ENCODE data around the gene CWC27. TPM values are rescaled to one million over a fixed set of nuclear protein-coding genes. Genes with fewer than 3 reads are reported as not detected.

The CWC27 gene, protein sequence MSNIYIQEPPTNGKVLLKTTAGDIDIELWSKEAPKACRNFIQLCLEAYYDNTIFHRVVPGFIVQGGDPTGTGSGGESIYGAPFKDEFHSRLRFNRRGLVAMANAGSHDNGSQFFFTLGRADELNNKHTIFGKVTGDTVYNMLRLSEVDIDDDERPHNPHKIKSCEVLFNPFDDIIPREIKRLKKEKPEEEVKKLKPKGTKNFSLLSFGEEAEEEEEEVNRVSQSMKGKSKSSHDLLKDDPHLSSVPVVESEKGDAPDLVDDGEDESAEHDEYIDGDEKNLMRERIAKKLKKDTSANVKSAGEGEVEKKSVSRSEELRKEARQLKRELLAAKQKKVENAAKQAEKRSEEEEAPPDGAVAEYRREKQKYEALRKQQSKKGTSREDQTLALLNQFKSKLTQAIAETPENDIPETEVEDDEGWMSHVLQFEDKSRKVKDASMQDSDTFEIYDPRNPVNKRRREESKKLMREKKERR
- total RNA-seq, result 10 to 100 TPM in 3 of 4 donors, 1 to 10 TPM in 1; 8.8 to 38.1 (median 17.6) TPM

DNA sequence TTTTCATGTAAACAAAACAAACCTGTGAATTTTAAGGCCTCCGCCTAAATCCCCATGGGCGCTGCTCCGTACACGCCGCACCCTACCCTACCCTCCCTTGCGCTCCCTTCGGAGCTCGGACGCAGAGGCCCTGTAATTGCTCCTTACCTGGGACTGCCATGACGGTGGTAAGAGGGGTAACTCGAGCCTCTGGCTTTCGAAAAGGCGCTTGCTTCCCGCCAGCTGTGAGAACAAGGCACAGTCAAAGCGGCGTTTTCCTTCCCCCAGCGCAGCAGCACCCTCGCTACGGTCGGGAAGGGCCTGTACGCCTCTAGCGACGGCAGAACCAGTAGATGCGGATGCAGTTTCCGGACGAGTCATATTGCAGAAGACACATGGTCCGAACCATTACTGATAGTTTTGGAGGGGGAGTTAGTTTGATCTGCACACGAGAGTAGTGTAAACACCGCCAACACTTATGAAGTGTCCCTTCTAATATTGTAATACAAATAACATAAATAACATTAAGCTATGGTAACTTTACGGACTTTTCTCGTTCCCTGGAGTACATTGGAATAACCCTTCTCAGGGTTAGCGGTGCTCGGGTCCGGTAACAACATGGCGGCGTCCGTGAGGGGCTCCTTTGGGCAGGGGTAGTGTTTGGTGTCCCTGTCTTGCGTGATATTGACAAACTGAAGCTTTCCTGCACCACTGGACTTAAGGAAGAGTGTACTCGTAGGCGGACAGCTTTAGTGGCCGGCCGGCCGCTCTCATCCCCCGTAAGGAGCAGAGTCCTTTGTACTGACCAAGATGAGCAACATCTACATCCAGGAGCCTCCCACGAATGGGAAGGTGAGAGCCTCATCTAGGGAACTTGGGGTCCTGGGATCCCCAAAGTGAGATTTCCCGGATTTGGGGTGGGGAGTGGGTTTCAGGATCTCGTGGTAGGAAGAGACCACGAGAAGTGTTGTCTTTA, at the start of gene CWC27, which contains the start of gene SREK1IP1:
CWC27 (plus strand) TSS at position 573 of the 955 bp plus-strand sequence; CDS start at position 790, 217 bp downstream.
SREK1IP1 (minus strand) TSS at position 334 of the 955 bp plus-strand sequence; CDS start at position 160, 174 bp downstream.
- H3K36me3 ChIP-seq, result peaks cover 0 to 7% (median 0%) of the 10 kb centered on the region in 3 donors
- H3K9me3 ChIP-seq, result no peaks in the 10 kb centered on the region
- peak within 1 kb of the TSS; percentile 78 to 89 (median 87) for H3K27ac ChIP-seq
- DNase-seq (ENCODE audit: low spot score in 2 of 2), result peak; percentile 27 to 74
- peak; percentile 30 to 95 for TF ChIP-seq EP300 (IDR thresholded peaks at IDR 0.05)
- peak in 1 of 5 experiments; percentile 51 for TF ChIP-seq CTCF (IDR thresholded peaks at IDR 0.05)
- peak; percentile 13 to 35 for TF ChIP-seq POLR2A (IDR thresholded peaks at IDR 0.05)
- peaks cover 0 to 72% (median 23%) of the 10 kb centered on the region in 4 donors for H3K4me1 ChIP-seq
- peak within 1 kb of the TSS; percentile 70 to 89 (median 78) for H3K4me3 ChIP-seq
- 0% methylated on average over 42 to 48 of the region's 48 CpGs for whole genome bisulfite sequencing, 2 donors
- H3K27me3 ChIP-seq, result no peaks in the 10 kb centered on the region

DNA sequence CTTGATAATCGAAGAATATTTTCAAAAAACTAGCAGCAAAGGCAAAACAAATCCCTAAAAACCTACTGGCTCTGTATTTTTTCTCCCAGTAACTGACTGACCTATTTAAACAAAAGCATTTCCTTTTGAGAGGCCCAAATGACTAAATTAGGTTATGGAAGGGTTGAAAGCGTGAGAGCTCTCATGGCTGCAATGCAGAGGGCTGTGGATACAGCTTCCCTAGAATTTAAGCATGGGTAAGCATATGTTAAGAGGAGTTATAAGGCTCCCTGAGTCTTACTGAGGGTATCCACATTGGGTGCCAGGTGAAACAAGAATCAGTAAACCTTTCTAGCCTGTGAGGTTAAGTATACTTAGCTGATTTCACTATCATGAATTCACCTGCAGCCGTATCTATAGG, 46.1 kb upstream of the CWC27 start:
- Histone ChIP-seq H3K36me3 (peaks cover 0 to 63% (median 0%) of the 10 kb centered on the region in 3 donors), H3K4me3 (no peak overlapping the region), H3K27me3 (no peaks in the 10 kb centered on the region), H3K9me3 (no peaks in the 10 kb centered on the region), H3K27ac (no peak overlapping the region), H3K4me1 (no peaks in the 10 kb centered on the region)
- DNase-seq (ENCODE audit: low spot score in 2 of 2), result no peak
- TF ChIP-seq POLR2A (IDR thresholded peaks at IDR 0.05) (no peak), CTCF (IDR thresholded peaks at IDR 0.05) (no peak), EP300 (IDR thresholded peaks at IDR 0.05) (no peak)
- WGBS, 2 donors, result 65 to 96% methylated on average over 3 of the region's 3 CpGs

- Histone ChIP-seq H3K27me3 (no peaks in the 10 kb centered on the region), H3K36me3 (peaks cover 0 to 68% (median 0%) of the 10 kb centered on the region in 3 donors), H3K9me3 (no peaks in the 10 kb centered on the region), H3K4me3 (no peak overlapping the region), H3K4me1 (no peaks in the 10 kb centered on the region), H3K27ac (no peak overlapping the region)
- WGBS, 2 donors, result 89 to 95% methylated on average over 2 of the region's 2 CpGs
- TF ChIP-seq EP300 (IDR thresholded peaks at IDR 0.05), result no peak
- TF ChIP-seq CTCF (IDR thresholded peaks at IDR 0.05), result no peak
- no peak for TF ChIP-seq POLR2A (IDR thresholded peaks at IDR 0.05)
- DNase-seq (ENCODE audit: low spot score in 2 of 2), result no peak
Observed at GRCh38 chr5:64727150-64727549, 41.6 kb upstream of the CWC27 start.

DNA sequence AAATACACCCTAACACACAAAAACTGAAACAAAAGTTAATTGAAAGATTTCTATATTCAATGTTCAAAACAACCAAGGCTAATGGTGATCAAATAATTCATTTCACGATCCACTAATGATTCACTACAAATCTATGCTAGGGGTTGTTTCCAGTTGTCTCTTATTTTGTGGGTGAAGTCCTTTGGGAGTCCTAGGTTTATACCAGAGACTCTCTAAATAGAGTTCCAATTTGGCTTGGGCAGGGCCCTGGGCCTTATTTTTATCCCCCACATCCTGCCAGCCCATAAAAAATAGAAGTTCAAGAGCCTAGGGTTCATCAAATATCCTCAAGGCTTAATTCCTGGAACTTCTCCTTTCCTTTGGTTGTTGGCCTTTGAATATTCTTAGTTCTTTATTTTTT, 26.3 kb upstream of the CWC27 start:
- H3K4me1 ChIP-seq, result no peaks in the 10 kb centered on the region
- WGBS, 2 donors, result 75 to 76% methylated on average over 1 of the region's 1 CpG
- no peak for TF ChIP-seq EP300 (IDR thresholded peaks at IDR 0.05)
- no peak for TF ChIP-seq POLR2A (IDR thresholded peaks at IDR 0.05)
- no peak for TF ChIP-seq CTCF (IDR thresholded peaks at IDR 0.05)

More for the DNA sequence above, 26.3 kb upstream of the CWC27 start:
- H3K4me3 ChIP-seq, result no peak overlapping the region
- peaks cover 0 to 36% (median 0%) of the 10 kb centered on the region in 3 donors for H3K36me3 ChIP-seq
- no peak overlapping the region for H3K27ac ChIP-seq
- no peaks in the 10 kb centered on the region for H3K27me3 ChIP-seq
- no peak for DNase-seq (ENCODE audit: low spot score in 2 of 2)
- no peaks in the 10 kb centered on the region for H3K9me3 ChIP-seq
